Glutamatergic neuron (in vitro differentiated cells): ENCODE results near the gene TPRG1. TPM values are rescaled to one million over a fixed set of nuclear protein-coding genes. Genes with fewer than 3 reads are reported as not detected.

Experiments
- DNase-seq: peaks from one replicate; pipeline ENCODE4 v3.0.0; 2022
- H3K27ac Mint-ChIP-seq: one replicate; pipeline ENCODE4 v1.8.0; 2020; ENCODE audit warnings: mild to moderate bottlenecking, mixed read lengths, inconsistent platforms; ENCODE audit not compliant: unreplicated experiment
- H3K27me3 Mint-ChIP-seq: one replicate; pipeline ENCODE4 v1.8.0; 2020; ENCODE audit warnings: mild to moderate bottlenecking, moderate library complexity, mixed read lengths, inconsistent platforms; ENCODE audit not compliant: unreplicated experiment
- H3K36me3 Mint-ChIP-seq: one replicate; pipeline ENCODE4 v1.8.0; 2020; ENCODE audit warnings: mild to moderate bottlenecking, mixed read lengths, inconsistent platforms; ENCODE audit not compliant: unreplicated experiment
- H3K4me1 Mint-ChIP-seq: one replicate; pipeline ENCODE4 v1.8.0; 2020; ENCODE audit warnings: mild to moderate bottlenecking, low read depth, mixed read lengths, inconsistent platforms; ENCODE audit not compliant: unreplicated experiment
- H3K4me3 Mint-ChIP-seq: one replicate; pipeline ENCODE4 v1.8.0; 2020; ENCODE audit warnings: mild to moderate bottlenecking, mixed read lengths, inconsistent platforms; ENCODE audit not compliant: unreplicated experiment
- H3K9me3 Mint-ChIP-seq: one replicate; pipeline ENCODE4 v1.8.0; 2020; ENCODE audit warnings: mild to moderate bottlenecking, moderate library complexity, mixed read lengths, inconsistent platforms; ENCODE audit not compliant: unreplicated experiment
- total RNA-seq: library from RNA; stranded (reverse); fragmentation: NEBNext Ultra II Directional; extraction: Animal tissue kit (Norgen Biotek cat#: 25700); gene quantifications from one replicate; pipeline ENCODE4 v1.2.1, GENCODE V29; 2021; ENCODE audit not compliant: unreplicated experiment
- TF ChIP-seq, protein P1 (sequence below): fragments of 200-600 bp; sonication (generic); IDR thresholded peaks from one replicate; pipeline ENCODE4 v1.5.0; 2021; ENCODE audit not compliant: partially characterized antibody, unreplicated experiment

The TPRG1 gene
- total RNA-seq, 1 donor from 2014 or later, result 1.3 TPM

DNA sequence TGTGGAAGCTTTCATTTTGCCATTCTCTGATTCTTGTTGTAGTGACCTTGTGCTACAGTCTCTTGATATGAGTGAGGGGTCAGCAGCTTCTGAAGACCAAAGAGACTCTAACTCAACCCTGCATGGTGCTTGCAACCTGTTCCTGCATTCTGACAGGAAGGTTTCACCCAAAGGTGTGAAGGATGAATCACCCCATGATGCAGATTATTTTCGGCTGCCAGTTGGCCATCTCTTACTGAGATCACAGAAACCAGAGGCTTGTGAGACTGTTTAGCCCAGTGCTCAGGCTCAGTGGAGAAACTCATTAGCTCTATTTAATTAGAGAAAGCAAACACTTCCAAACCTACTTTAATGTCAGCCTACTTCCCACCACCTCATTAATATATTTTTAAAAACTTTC lies 29.2 kb upstream of the TPRG1 start:
- TF ChIP-seq, protein P1, sequence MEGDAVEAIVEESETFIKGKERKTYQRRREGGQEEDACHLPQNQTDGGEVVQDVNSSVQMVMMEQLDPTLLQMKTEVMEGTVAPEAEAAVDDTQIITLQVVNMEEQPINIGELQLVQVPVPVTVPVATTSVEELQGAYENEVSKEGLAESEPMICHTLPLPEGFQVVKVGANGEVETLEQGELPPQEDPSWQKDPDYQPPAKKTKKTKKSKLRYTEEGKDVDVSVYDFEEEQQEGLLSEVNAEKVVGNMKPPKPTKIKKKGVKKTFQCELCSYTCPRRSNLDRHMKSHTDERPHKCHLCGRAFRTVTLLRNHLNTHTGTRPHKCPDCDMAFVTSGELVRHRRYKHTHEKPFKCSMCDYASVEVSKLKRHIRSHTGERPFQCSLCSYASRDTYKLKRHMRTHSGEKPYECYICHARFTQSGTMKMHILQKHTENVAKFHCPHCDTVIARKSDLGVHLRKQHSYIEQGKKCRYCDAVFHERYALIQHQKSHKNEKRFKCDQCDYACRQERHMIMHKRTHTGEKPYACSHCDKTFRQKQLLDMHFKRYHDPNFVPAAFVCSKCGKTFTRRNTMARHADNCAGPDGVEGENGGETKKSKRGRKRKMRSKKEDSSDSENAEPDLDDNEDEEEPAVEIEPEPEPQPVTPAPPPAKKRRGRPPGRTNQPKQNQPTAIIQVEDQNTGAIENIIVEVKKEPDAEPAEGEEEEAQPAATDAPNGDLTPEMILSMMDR, result no peak
- Mint-ChIP-seq H3K27me3 (no peaks in the 10 kb centered on the region), H3K4me3 (no peak overlapping the region), H3K4me1 (peaks cover 29% of the 10 kb centered on the region), H3K36me3 (no peaks in the 10 kb centered on the region), H3K9me3 (peaks cover 7% of the 10 kb centered on the region), H3K27ac (no peak overlapping the region)
- no peak for DNase-seq

DNA sequence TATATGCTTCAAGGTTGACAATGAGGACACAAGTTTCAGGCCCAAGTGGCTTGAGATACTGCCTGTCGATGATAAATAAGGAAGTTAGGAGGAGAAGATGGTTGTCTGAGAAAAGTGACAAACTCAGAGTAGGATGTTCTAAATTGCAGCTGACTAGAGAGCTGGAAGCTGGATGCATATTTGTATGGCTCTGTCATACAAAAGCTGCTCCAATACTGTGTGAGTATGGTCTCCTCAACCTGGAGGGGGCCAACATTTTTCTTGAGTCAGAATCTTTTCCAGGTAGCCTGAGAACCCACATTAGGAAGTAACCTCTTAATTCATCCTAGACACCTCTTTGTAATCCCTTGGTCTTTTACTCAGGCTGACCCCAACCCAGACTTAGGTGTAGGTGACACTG lies 28.4 kb upstream of the TPRG1 start:
- H3K27ac Mint-ChIP-seq, result no peak overlapping the region
- H3K4me3 Mint-ChIP-seq, result no peak overlapping the region
- H3K36me3 Mint-ChIP-seq, result no peaks in the 10 kb centered on the region
- TF ChIP-seq, protein P1, result no peak
- peaks cover 26% of the 10 kb centered on the region for H3K4me1 Mint-ChIP-seq
- no peaks in the 10 kb centered on the region for H3K27me3 Mint-ChIP-seq
- DNase-seq, result no peak
- peaks cover 7% of the 10 kb centered on the region for H3K9me3 Mint-ChIP-seq

DNA sequence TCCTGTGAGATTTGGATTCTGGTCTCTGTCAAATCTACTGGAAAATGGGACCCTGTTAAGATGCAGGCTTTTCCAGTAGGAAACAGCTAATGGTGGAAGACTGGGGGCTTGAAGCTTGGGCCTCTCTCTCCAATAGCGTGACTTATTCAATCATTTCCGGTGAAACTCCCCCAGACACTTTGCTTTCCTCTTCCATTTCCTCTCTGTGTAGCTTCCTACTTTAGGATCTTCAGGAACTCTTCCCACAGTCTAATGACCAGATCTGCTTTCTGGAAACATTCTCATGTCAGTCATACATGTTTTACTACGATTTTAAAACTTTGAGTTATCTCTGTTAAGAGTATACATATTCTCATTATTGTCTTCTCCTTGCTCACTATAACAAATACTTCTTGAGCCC lies 28.0 kb upstream of the TPRG1 start:
- TF ChIP-seq, protein P1, result no peak
- Mint-ChIP-seq H3K4me3 (no peak overlapping the region), H3K36me3 (no peaks in the 10 kb centered on the region), H3K4me1 (peaks cover 24% of the 10 kb centered on the region), H3K27me3 (no peaks in the 10 kb centered on the region), H3K27ac (no peak overlapping the region), H3K9me3 (peaks cover 7% of the 10 kb centered on the region)
- no peak for DNase-seq

DNA sequence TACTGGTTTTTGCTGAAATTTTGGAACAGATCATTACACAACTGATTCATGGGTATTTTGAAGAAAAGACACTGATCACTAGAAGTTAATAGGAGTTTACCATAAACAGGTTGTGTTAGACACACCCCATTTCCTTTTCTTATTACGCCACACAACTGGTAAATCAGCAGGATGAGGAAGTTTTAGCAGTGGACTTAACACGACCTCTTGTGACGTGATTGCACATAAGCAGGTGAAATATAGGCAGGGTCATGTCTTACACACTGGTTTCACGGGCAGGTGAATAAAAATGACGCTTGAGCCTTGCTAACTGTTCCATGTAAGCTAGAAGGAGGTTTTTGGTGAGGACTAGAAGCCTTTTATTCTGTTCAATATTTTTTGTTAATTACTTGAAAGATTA lies 27.1 kb upstream of the TPRG1 start:
- no peak for DNase-seq
- H3K4me3 Mint-ChIP-seq, result no peak overlapping the region
- H3K9me3 Mint-ChIP-seq, result peaks cover 6% of the 10 kb centered on the region
- no peak overlapping the region for H3K27ac Mint-ChIP-seq
- H3K36me3 Mint-ChIP-seq, result no peaks in the 10 kb centered on the region
- H3K4me1 Mint-ChIP-seq, result peaks cover 25% of the 10 kb centered on the region
- H3K27me3 Mint-ChIP-seq, result no peaks in the 10 kb centered on the region
- TF ChIP-seq, protein P1, result no peak

DNA sequence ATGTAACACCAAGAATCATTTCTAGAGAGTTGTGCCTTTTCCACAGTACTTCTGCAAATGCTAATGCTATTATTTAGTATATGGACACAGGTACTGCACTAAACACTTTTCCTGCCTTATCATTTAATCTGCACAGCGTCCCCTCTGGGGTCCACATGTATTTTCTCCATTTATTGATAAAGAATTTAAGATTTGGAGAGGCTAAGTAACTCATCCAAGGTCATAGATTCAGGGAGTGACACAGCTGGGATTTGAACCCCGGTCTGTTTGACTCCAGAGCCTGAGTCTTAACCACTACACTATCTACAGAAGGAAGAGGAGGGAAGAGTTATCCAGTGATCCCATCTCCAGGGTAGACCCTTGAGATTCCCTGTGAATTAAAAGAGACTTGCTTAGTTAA lies 24.9 kb upstream of the TPRG1 start:
- no peak for DNase-seq
- TF ChIP-seq, protein P1, result no peak
- peaks cover 30% of the 10 kb centered on the region for H3K4me1 Mint-ChIP-seq

More for the DNA sequence above, 24.9 kb upstream of the TPRG1 start:
- Mint-ChIP-seq H3K27me3 (peaks cover 4% of the 10 kb centered on the region), H3K4me3 (no peak overlapping the region), H3K9me3 (peaks cover 1% of the 10 kb centered on the region), H3K36me3 (no peaks in the 10 kb centered on the region), H3K27ac (no peak overlapping the region)
